HL-60 (cell line): Measurements from ENCODE around the gene PLA2G4B.

ENCODE experiments used
- DNase-seq, 2 experiments: peaks; one replicate each; pipeline ENCODE4 v3.0.0-alpha.2; 2010 to 2020; ENCODE audit warnings: low read depth in 1 of 2, low spot score in 1 of 2
- H3K27ac ChIP-seq: fragments of 250-450 bp; sonication (Bioruptor Pico); replicated peaks from 2 replicates; pipeline ENCODE4 v1.5.1; 2020; ENCODE audit warnings: mild to moderate bottlenecking, moderate library complexity
- H3K27me3 ChIP-seq: fragments of 250-450 bp; sonication (Bioruptor Pico); 2 replicates; pipeline ENCODE4 v1.5.1; 2021; ENCODE audit warnings: mild to moderate bottlenecking, moderate library complexity; ENCODE audit not compliant: insufficient read depth, poor library complexity, severe bottlenecking
- H3K4me3 ChIP-seq: replicated peaks from 2 replicates; pipeline ENCODE4 v1.5.1; 2011; ENCODE audit warnings: mild to moderate bottlenecking, control low read depth, low read length; ENCODE audit not compliant: insufficient read depth
- CTCF ChIP-seq: IDR thresholded peaks from one replicate; pipeline ENCODE4 v1.5.1; 2011; ENCODE audit warnings: low read length, control low read depth, inconsistent platforms; ENCODE audit not compliant: insufficient read depth
- GABPA ChIP-seq: IDR thresholded peaks from 2 replicates; pipeline ENCODE4 v1.6.1; 2012; ENCODE audit warnings: low read depth
- POLR2AphosphoS5 ChIP-seq: IDR thresholded peaks from 2 replicates; pipeline ENCODE4 v1.6.1; 2012; ENCODE audit warnings: low read depth
- REST ChIP-seq: IDR thresholded peaks from 2 replicates; pipeline ENCODE4 v1.6.1; 2012; ENCODE audit warnings: low read depth; ENCODE audit not compliant: insufficient replicate concordance
- SPI1 ChIP-seq: IDR thresholded peaks from 2 replicates; pipeline ENCODE4 v1.6.1; 2012; ENCODE audit warnings: low read depth, mild to moderate bottlenecking, borderline replicate concordance

PLA2G4B gene

DNA sequence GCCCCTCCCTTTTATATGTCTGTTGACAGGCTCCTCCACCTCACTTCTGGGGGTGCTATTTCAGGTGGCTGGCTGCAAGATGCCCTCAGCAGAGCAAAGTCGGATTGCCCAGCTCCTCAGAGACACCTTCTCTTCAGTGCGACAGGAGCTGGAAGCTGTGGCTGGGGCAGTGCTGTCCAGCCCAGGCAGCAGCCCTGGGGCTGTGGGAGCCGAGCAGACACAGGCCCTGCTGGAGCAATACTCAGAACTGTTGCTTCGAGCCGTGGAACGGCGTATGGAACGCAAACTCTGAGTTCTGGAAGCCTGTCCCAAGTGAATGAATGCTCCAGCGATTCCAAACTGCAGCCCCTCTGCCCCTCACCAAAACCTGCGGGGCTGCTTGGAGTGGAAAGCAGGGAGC lies 13.5 kb upstream of the PLA2G4B start:
- TF ChIP-seq POLR2AphosphoS5 = no peak
- no peak for TF ChIP-seq CTCF
- no peak for TF ChIP-seq GABPA
- no peak for TF ChIP-seq REST
- no peak for TF ChIP-seq SPI1
- H3K4me3 ChIP-seq = no peak overlapping the region
- H3K27me3 ChIP-seq = no peaks in the 10 kb centered on the region
- no peak for DNase-seq
- H3K27ac ChIP-seq = no peak overlapping the region

DNA sequence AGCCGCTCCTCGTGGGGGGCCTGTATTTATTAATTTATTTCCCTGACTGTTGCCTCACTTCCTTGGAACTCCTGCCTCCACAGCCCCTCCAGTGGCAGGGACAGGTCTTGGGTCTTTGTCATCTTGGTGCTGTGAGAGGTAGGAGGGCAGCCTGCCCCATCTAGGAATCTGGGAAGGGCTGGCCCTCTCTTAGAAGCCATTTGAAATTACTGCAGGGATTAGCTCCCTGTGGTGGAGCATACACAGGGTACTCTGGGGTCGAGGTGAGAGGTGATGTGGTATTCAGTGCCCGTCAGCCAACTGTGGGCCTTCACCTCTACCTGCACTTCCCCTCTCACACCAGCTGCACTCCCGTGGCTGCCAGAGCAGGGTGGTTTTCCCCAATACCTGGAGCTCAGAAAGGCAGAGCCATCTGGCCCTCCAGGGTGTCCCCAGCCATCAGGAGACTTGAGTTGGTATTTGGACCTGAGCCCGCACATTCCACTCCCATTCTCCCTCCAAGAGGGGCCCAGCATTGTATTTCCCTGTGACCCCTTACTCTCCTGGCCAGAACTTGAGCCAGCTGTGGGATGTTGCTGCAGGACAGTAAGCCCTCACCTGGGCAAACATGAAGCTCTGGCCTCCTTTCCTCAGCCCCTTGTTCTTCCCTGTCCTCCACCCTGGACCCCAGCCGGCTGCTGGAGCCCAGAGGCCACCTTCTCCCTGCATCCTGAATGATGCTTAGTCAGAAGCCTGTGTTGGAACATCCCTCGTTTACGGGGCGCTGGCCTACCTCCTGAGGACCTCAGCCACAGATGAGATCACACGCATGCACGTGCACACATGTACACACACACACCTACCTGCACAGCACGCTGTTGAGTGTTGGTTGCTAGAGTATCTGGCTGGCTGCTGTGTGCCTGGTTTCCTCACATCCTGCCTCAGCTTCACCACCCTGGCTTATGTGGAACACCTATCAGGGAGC lies 12.8 kb upstream of the PLA2G4B start:
- Histone ChIP-seq H3K27me3 (no peaks in the 10 kb centered on the region), H3K27ac (no peak overlapping the region), H3K4me3 (no peak overlapping the region)
- TF ChIP-seq POLR2AphosphoS5 (no peak), GABPA (no peak), CTCF (no peak), SPI1 (no peak), REST (no peak)
- no peak for DNase-seq

DNA sequence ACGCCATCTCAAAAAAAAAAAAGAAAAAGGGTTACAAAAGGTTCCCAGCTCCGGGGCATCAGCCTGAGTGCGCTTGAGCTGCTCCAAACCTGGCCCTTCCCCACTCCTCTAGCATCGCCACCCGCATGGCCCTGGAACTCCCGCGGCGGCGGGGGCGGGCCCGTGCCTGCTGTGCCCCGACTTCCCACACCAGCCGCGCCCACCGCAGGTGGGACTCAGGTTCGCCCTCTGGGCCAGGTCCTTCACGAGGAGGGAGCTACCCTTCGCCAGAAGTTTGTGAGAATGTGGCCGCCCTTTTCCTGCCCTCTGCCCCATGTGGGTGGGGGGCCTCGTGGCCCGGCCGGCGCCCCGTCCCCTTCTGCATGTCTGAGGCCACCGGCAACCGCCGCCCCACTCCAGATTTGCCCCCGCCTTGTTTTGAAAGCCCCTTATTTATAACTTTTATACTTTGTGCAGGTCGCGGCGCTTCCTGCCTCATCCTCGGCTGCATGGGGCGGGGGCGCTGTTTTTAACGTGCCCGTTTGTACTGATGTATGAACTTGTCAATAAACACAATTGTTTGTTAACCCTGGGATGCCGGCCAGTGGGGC lies 11.3 kb upstream of the PLA2G4B start:
- Histone ChIP-seq H3K27ac (peak overlapping the region; percentile 9), H3K27me3 (no peaks in the 10 kb centered on the region), H3K4me3 (peak overlapping the region; percentile 94)
- no peak for DNase-seq
- no peak for TF ChIP-seq GABPA
- TF ChIP-seq SPI1 = no peak
- no peak for TF ChIP-seq POLR2AphosphoS5
- no peak for TF ChIP-seq REST
- TF ChIP-seq CTCF = no peak
